ENCODE measurements around the gene SASH3.

DNA sequence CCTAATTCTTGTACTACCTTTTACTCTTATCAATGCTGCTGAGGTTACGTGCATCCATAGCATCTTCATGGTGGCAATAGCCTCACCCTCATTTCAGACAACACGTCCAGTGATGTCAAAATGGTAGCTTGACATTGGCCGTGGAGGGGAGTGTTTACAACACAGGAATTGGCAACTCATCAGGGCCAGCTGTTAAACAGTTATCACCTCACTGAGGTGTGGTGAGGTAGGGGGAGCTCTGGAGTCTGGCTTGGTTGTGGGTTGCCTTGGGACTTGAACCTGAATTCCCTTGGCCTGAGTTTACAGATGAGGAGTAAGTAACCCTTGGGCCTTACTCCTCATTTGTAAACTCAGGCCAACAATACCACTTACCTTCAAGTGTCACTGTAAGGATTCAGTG is 10.4 kb downstream of the SASH3 start:
- no peak for TF ChIP-seq NFIC (IDR thresholded peaks at IDR 0.05)
- no peak for TF ChIP-seq EP300 (IDR thresholded peaks at IDR 0.05; ENCODE audit: borderline replicate concordance)
- TF ChIP-seq, protein P1, sequence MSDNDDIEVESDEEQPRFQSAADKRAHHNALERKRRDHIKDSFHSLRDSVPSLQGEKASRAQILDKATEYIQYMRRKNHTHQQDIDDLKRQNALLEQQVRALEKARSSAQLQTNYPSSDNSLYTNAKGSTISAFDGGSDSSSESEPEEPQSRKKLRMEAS (IDR thresholded peaks at IDR 0.05) = no peak
- TF ChIP-seq EGR1 (IDR thresholded peaks at IDR 0.05) = no peak
- TF ChIP-seq YY1 (IDR thresholded peaks at IDR 0.05; ENCODE audit: low read depth) = no peak
- TF ChIP-seq RAD21 (IDR thresholded peaks at IDR 0.05; ENCODE audit: low read depth) = no peak
- TF ChIP-seq CREB1 (IDR thresholded peaks at IDR 0.05; ENCODE audit: low read depth) = no peak
- TF ChIP-seq TAF1 (IDR thresholded peaks at IDR 0.05; ENCODE audit: low read depth) = no peak
